ENCODE data around the gene TAF15.

Gene TAF15

GRCh38 chr17:35808962-35809854, at the start of gene TAF15:
Gene TAF15 (plus strand): TSS chr17:35809484. CDS start chr17:35809570, 86 bp downstream.
- H3K4me3 ChIP-seq (ENCODE audit: low read depth, low read length): peak within 1 kb of the TSS; percentile 99

- no peak within 1 kb of the TSS for H3K4me3 ChIP-seq (ENCODE audit: low read depth, low read length)
Observed at GRCh38 chr17:35760587-35760986, 48.7 kb upstream of the TAF15 start, which contains the start of gene C17orf50. Gene C17orf50 (plus strand): TSS chr17:35760887. CDS start chr17:35760942, 55 bp downstream.

- no peak overlapping the region for H3K4me3 ChIP-seq (ENCODE audit: low read depth, low read length)
Observed at GRCh38 chr17:35761601-35762000, 47.7 kb upstream of the TAF15 start.

- no peak overlapping the region for H3K4me3 ChIP-seq (ENCODE audit: low read depth, low read length)
Observed at GRCh38 chr17:35763767-35764122, 45.5 kb upstream of the TAF15 start.

- H3K4me3 ChIP-seq (ENCODE audit: low read depth, low read length): peak overlapping the region; percentile 51
Observed at GRCh38 chr17:35764123-35764991, 44.9 kb upstream of the TAF15 start.

- H3K4me3 ChIP-seq (ENCODE audit: low read depth, low read length): no peak overlapping the region
Observed at GRCh38 chr17:35765086-35765710, 44.1 kb upstream of the TAF15 start.

- no peak overlapping the region for H3K4me3 ChIP-seq (ENCODE audit: low read depth, low read length)
Observed at GRCh38 chr17:35765756-35766488, 43.4 kb upstream of the TAF15 start.

- no peak overlapping the region for H3K4me3 ChIP-seq (ENCODE audit: low read depth, low read length)
Observed at GRCh38 chr17:35766489-35766877, 42.8 kb upstream of the TAF15 start.

GRCh38 chr17:35766903-35767510, 42.3 kb upstream of the TAF15 start:
- no peak overlapping the region for H3K4me3 ChIP-seq (ENCODE audit: low read depth, low read length)

GRCh38 chr17:35768797-35769196, 40.5 kb upstream of the TAF15 start:
- no peak overlapping the region for H3K4me3 ChIP-seq (ENCODE audit: low read depth, low read length)

GRCh38 chr17:35769895-35770486, 39.3 kb upstream of the TAF15 start:
- no peak overlapping the region for H3K4me3 ChIP-seq (ENCODE audit: low read depth, low read length)

- no peak overlapping the region for H3K4me3 ChIP-seq (ENCODE audit: low read depth, low read length)
Observed at GRCh38 chr17:35773129-35773528, 36.2 kb upstream of the TAF15 start.

GRCh38 chr17:35773679-35774425, 35.4 kb upstream of the TAF15 start:
- H3K4me3 ChIP-seq (ENCODE audit: low read depth, low read length): no peak overlapping the region

GRCh38 chr17:35774499-35774898, 34.8 kb upstream of the TAF15 start:
- no peak overlapping the region for H3K4me3 ChIP-seq (ENCODE audit: low read depth, low read length)

GRCh38 chr17:35775039-35775438, 34.2 kb upstream of the TAF15 start:
- H3K4me3 ChIP-seq (ENCODE audit: low read depth, low read length): no peak overlapping the region

- H3K4me3 ChIP-seq (ENCODE audit: low read depth, low read length): no peak overlapping the region
Observed at GRCh38 chr17:35775583-35775982, 33.7 kb upstream of the TAF15 start.

GRCh38 chr17:35778641-35779196, 30.6 kb upstream of the TAF15 start:
- H3K4me3 ChIP-seq (ENCODE audit: low read depth, low read length): no peak overlapping the region

- H3K4me3 ChIP-seq (ENCODE audit: low read depth, low read length): no peak overlapping the region
Observed at GRCh38 chr17:35780950-35781349, 28.3 kb upstream of the TAF15 start.

GRCh38 chr17:35784895-35785294, 24.4 kb upstream of the TAF15 start:
- no peak overlapping the region for H3K4me3 ChIP-seq (ENCODE audit: low read depth, low read length)

Measured in iPS-11a (cell line).